IgD-negative memory B cell (primary cell): Measurements from ENCODE around the gene SCAI. TPM values are rescaled to one million over a fixed set of nuclear protein-coding genes. Genes with fewer than 3 reads are reported as not detected.
"Not testable (repeated sequence)": the region's sequence is repeated elsewhere in the genome, so short reads cannot be mapped to it uniquely, and the experiment has no call there.

Experiments used
- H3K27ac Mint-ChIP-seq, 3 donors: one replicate each; pipeline ENCODE4 v1.8.0; 2020 to 2022; ENCODE audit warnings: mild to moderate bottlenecking in 3 of 3, mixed read lengths in 3 of 3, moderate library complexity in 1 of 3
- H3K27me3 Mint-ChIP-seq: one replicate; pipeline ENCODE4 v1.8.0; 2021; ENCODE audit warnings: mixed read lengths
- H3K36me3 Mint-ChIP-seq: one replicate; pipeline ENCODE4 v1.8.0; 2020; ENCODE audit warnings: mild to moderate bottlenecking, mixed read lengths
- H3K4me1 Mint-ChIP-seq, 3 donors: one replicate each; pipeline ENCODE4 v1.8.0; 2020 to 2022; ENCODE audit warnings: mixed read lengths in 3 of 3, mild to moderate bottlenecking in 1 of 3
- H3K4me3 Mint-ChIP-seq, 4 donors: one replicate each; pipeline ENCODE4 v1.8.0; 2020 to 2022; ENCODE audit warnings: mild to moderate bottlenecking in 4 of 4, mixed read lengths in 4 of 4, moderate library complexity in 3 of 4
- H3K9me3 Mint-ChIP-seq, 3 donors: one replicate each; pipeline ENCODE4 v1.8.0; 2020 to 2021; ENCODE audit warnings: mixed read lengths in 3 of 3, mild to moderate bottlenecking in 1 of 3
- polyA plus RNA-seq: library from polyadenylated mRNA; unstranded; fragments of 300-500 nt; fragmentation: Illumina TruSeq; gene quantifications from one replicate; pipeline ENCODE4 v1.2.3, GENCODE V29; 2021

Gene SCAI
- polyA plus RNA-seq, 1 donor from 2014 or later = 4.9 TPM

DNA sequence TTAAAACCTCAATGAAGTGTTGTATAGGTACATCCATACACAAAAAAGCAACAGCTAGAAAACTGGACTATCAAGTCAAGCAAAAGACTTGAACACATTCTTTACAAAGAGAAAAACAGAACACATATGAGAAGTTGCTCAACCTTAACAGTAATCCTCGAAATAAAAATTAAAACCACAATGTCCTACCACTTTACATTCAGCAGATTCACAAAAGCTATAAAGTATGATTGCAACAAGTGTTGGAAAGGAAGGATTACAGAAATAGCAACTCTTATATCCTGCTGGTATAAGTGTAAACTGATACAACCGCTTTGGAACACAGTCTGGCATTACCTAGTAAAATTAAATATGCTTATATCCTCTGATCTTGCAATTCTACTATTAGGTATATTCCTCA, 173.9 kb downstream of the SCAI start:
- Mint-ChIP-seq H3K4me3 (no peak overlapping the region), H3K9me3 (no peaks in the 10 kb centered on the region), H3K27ac (no peak overlapping the region), H3K27me3 (no peaks in the 10 kb centered on the region), H3K4me1 (peaks cover 0 to 10% (median 3%) of the 10 kb centered on the region in 3 donors), H3K36me3 (peaks cover 14% of the 10 kb centered on the region)

- Mint-ChIP-seq H3K4me1 (peaks cover 6 to 15% (median 6%) of the 10 kb centered on the region in 3 donors), H3K27me3 (no peaks in the 10 kb centered on the region), H3K27ac (no peak overlapping the region), H3K4me3 (no peak overlapping the region), H3K9me3 (no peaks in the 10 kb centered on the region), H3K36me3 (peaks cover 10% of the 10 kb centered on the region)
Measured at GRCh38 chr9:124968238-124968637, 175.1 kb downstream of the SCAI start.

DNA sequence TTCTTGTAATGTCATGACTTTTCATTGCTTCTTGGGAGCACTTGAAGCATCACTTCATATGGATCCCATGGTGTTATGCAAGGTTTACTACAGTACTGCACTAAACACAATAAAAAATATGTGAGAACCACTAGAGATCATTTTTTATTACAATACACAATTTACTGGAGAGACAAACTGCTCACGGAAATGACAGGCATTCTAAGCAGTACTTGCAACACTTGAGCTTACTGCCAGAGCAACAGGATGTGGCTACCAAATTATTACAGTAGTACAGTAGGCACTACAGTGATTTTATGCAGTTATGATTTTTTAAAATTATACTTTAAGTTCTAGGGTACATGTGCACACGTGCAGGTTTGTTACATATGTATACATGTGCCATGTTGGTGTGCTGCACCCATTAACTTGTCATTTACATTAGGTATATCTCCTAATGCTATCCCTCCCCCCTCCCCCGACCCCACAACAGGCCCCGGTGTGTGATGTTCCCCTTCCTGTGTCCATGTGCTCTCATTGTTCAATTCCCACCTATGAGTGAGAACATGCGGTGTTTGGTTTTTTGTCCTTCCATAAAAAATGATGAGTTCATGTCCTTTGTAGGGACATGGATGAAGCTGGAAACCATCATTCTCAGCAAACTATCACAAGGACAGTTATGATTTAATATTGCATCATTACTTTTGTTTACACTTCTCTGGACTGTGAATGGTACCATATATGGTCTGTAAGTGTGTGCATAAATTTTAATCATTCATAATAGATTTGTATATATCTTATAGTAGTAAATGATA, 177.4 kb downstream of the SCAI start:
- Mint-ChIP-seq H3K4me3 (peak overlapping the region in 1 of 4 donors; percentile 10), H3K27ac (peak overlapping the region in 1 of 3 donors; percentile 46), H3K4me1 (peaks cover 6 to 15% (median 6%) of the 10 kb centered on the region in 3 donors)
- H3K9me3 Mint-ChIP-seq, H3K36me3 Mint-ChIP-seq, H3K27me3 Mint-ChIP-seq: not testable (repeated sequence)

DNA sequence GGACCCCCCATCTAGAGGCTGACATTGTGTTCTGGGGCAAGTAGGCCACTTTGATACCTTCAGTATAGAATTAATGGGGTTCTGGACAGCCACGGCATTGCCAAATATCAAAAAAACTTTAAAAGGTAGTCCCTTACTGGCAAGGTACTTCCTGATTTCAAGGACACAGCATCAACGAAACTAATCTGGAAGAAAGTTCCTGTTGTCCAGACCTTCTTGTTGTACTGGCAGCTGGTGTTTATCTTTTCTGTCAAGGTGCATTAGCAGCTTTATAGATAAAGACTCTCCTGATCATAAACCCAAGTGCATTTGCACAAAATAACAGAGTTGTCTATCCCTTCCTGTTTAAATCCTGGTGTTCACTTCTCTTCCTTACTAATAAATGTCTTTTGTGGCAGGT, 178.7 kb downstream of the SCAI start:
- Mint-ChIP-seq H3K9me3 (no peaks in the 10 kb centered on the region), H3K36me3 (no peaks in the 10 kb centered on the region), H3K4me1 (peaks cover 6 to 15% (median 6%) of the 10 kb centered on the region in 3 donors), H3K4me3 (no peak overlapping the region), H3K27ac (no peak overlapping the region), H3K27me3 (no peaks in the 10 kb centered on the region)

DNA sequence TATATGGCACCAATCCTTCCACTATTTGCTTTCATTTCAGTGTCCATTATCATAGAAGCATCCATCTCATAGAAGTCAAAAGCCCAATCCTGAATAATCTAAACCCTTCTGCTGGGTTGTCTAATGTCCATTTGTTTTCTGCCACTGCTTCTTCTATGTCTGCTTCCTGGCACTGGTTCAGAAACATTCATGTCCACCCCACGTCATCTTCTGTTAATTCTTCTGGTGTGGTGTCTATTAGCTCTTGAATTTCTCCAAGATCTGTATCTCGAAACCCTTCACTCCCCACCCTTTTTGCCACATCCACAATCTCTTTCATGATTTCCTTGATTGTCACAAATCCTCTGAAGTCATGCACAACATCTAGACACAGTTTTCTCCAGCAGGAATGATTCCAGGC, 179.3 kb downstream of the SCAI start:
- Mint-ChIP-seq H3K4me1 (peaks cover 6 to 15% (median 6%) of the 10 kb centered on the region in 3 donors), H3K27ac (no peak overlapping the region), H3K36me3 (no peaks in the 10 kb centered on the region), H3K4me3 (no peak overlapping the region), H3K9me3 (no peaks in the 10 kb centered on the region), H3K27me3 (no peaks in the 10 kb centered on the region)

- Mint-ChIP-seq H3K4me3 (no peak overlapping the region), H3K9me3 (no peaks in the 10 kb centered on the region), H3K4me1 (peaks cover 6 to 11% (median 6%) of the 10 kb centered on the region in 3 donors), H3K36me3 (peaks cover 5% of the 10 kb centered on the region), H3K27me3 (no peaks in the 10 kb centered on the region), H3K27ac (no peak overlapping the region)
Measured at GRCh38 chr9:124960409-124960752, 182.9 kb downstream of the SCAI start.

GRCh38 chr9:124959671-124960408, 183.5 kb downstream of the SCAI start:
- H3K4me3 Mint-ChIP-seq, H3K4me1 Mint-ChIP-seq, H3K27me3 Mint-ChIP-seq, H3K9me3 Mint-ChIP-seq, H3K27ac Mint-ChIP-seq, H3K36me3 Mint-ChIP-seq: not testable (repeated sequence)

DNA sequence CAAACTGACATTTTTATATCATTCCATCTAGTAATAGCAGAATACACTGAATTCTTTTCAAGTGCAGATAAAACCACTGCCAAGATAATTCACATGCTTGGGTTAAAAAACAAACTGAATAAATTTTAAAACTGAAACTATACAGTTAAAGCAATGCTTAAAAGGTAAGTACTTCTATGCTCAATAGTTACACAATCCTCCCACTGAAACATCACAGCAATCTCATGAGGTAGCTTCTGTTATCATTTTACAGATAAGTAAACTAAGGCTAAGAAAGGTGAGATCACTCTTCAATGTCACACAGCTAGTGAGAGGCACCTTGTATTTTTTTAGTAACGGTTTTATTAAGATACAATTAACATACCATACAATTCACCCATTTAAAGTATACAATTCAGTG, 189.1 kb downstream of the SCAI start:
- H3K27ac Mint-ChIP-seq = no peak overlapping the region
- peaks cover 9 to 15% (median 11%) of the 10 kb centered on the region in 3 donors for H3K4me1 Mint-ChIP-seq

DNA sequence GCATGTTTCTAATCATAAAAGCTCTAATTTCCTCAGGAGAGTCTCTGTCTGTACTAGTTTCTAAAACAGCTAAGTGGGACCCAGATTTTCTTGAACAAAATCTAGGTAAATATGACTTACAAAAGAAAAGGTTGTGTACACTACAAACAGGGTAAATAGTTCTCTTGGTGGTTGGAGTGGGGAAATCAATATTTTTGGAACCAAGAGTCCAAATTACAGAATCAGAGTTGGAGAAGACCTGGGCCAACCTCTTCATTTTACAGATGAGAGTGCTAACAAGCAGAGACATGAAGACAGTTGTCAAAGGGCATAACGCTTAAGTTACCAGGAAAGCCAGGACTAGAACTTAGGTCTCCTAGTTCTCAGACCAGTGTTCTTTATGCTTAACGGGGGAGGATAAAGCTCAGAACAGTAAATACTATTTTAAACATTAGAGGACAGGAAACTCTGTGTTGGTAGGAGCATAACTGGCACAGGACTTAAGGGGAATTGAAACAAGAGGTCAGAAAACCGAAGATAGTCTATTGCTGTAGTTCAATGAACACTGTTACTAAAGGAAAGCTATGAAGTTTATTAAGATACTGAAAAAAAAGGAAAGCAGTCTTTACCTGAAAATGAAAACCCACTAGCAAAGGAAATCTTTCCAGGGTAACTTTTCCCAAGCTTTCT, 193.1 kb downstream of the SCAI start:
- Mint-ChIP-seq H3K36me3 (peaks cover 3% of the 10 kb centered on the region), H3K27me3 (no peaks in the 10 kb centered on the region), H3K4me1 (peaks cover 9 to 15% (median 11%) of the 10 kb centered on the region in 3 donors), H3K9me3 (no peaks in the 10 kb centered on the region), H3K4me3 (peak overlapping the region in 1 of 4 donors; percentile 10), H3K27ac (peak overlapping the region in 2 of 3 donors; percentile 77 to 80)

More for the DNA sequence above, 189.1 kb downstream of the SCAI start:
- no peaks in the 10 kb centered on the region for H3K9me3 Mint-ChIP-seq
- no peaks in the 10 kb centered on the region for H3K27me3 Mint-ChIP-seq
- peaks cover 8% of the 10 kb centered on the region for H3K36me3 Mint-ChIP-seq
- H3K4me3 Mint-ChIP-seq = no peak overlapping the region

- Mint-ChIP-seq H3K4me1 (peaks cover 9 to 15% (median 11%) of the 10 kb centered on the region in 3 donors), H3K9me3 (no peaks in the 10 kb centered on the region), H3K27me3 (no peaks in the 10 kb centered on the region), H3K27ac (no peak overlapping the region), H3K36me3 (peaks cover 3% of the 10 kb centered on the region), H3K4me3 (no peak overlapping the region)
Measured at GRCh38 chr9:124949387-124949786, 193.9 kb downstream of the SCAI start.

DNA sequence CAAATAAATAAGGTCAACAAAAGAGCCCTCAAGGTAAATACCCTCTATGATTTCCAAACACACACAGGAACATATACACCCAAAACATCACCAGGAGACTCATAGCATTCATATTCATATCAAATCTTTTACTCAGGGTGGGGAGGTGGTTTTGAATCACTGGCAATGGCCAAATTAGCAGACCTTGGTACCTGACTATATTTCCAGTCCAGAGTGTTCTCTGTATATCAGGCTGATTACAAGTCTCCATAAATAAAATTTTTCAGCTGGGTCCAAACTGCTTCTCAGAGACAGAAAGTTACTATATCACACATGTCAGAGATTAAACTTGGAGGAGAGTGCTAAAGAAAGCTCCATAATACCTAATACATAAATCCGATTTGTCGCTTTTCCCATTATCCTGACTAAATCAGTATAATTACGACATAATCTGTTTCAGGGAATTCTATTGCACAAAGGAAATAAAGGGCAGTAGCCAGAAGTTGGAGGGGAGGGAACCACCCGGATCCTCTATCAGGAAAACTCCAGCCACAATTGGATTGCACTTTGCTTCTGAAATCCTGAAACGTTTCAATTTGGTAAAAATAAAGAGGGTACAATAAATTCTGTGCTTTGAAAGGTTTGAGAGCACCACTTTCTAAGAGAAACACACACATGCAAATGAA, 195.5 kb downstream of the SCAI start:
- Mint-ChIP-seq H3K36me3 (peaks cover 1% of the 10 kb centered on the region), H3K4me3 (no peak overlapping the region), H3K27me3 (no peaks in the 10 kb centered on the region), H3K27ac (no peak overlapping the region), H3K9me3 (no peaks in the 10 kb centered on the region), H3K4me1 (peaks cover 9 to 15% (median 11%) of the 10 kb centered on the region in 3 donors)

GRCh38 chr9:124946167-124946566, 197.2 kb downstream of the SCAI start:
- H3K27me3 Mint-ChIP-seq = no peaks in the 10 kb centered on the region
- H3K4me3 Mint-ChIP-seq = no peak overlapping the region
- peaks cover 15 to 16% (median 16%) of the 10 kb centered on the region in 3 donors for H3K4me1 Mint-ChIP-seq
- no peak overlapping the region for H3K27ac Mint-ChIP-seq
- H3K36me3 Mint-ChIP-seq = no peaks in the 10 kb centered on the region
- H3K9me3 Mint-ChIP-seq = no peaks in the 10 kb centered on the region

- H3K4me3 Mint-ChIP-seq = peak overlapping the region; percentile 93 to 98 (median 96)
- no peaks in the 10 kb centered on the region for H3K27me3 Mint-ChIP-seq
- peak overlapping the region; percentile 95 to 99 (median 98) for H3K27ac Mint-ChIP-seq
- no peaks in the 10 kb centered on the region for H3K9me3 Mint-ChIP-seq
- H3K36me3 Mint-ChIP-seq = peaks cover 3% of the 10 kb centered on the region
- H3K4me1 Mint-ChIP-seq = peaks cover 15 to 26% (median 19%) of the 10 kb centered on the region in 3 donors
Measured at GRCh38 chr9:124941679-124942561, 201.4 kb downstream of the SCAI start.
